WI38 (cell line): ENCODE data around the gene AFAP1.

Experiments
- H3K4me3 ChIP-seq: 2 replicates; pipeline ENCODE4 v1.5.1; 2011; ENCODE audit warnings: low read depth, mild to moderate bottlenecking, control low read depth, low read length
- TF ChIP-seq, protein P1 (sequence below): IDR thresholded peaks from 2 replicates; pipeline ENCODE4 v1.5.1; 2012; ENCODE audit warnings: low read depth, mild to moderate bottlenecking, control low read depth, low read length

AFAP1 gene

GRCh38 chr4:7894677-7895181 lies 44.9 kb downstream of the AFAP1 start:
- H3K4me3 ChIP-seq, result no peak overlapping the region
- TF ChIP-seq, protein P1, sequence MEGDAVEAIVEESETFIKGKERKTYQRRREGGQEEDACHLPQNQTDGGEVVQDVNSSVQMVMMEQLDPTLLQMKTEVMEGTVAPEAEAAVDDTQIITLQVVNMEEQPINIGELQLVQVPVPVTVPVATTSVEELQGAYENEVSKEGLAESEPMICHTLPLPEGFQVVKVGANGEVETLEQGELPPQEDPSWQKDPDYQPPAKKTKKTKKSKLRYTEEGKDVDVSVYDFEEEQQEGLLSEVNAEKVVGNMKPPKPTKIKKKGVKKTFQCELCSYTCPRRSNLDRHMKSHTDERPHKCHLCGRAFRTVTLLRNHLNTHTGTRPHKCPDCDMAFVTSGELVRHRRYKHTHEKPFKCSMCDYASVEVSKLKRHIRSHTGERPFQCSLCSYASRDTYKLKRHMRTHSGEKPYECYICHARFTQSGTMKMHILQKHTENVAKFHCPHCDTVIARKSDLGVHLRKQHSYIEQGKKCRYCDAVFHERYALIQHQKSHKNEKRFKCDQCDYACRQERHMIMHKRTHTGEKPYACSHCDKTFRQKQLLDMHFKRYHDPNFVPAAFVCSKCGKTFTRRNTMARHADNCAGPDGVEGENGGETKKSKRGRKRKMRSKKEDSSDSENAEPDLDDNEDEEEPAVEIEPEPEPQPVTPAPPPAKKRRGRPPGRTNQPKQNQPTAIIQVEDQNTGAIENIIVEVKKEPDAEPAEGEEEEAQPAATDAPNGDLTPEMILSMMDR, result no peak

DNA sequence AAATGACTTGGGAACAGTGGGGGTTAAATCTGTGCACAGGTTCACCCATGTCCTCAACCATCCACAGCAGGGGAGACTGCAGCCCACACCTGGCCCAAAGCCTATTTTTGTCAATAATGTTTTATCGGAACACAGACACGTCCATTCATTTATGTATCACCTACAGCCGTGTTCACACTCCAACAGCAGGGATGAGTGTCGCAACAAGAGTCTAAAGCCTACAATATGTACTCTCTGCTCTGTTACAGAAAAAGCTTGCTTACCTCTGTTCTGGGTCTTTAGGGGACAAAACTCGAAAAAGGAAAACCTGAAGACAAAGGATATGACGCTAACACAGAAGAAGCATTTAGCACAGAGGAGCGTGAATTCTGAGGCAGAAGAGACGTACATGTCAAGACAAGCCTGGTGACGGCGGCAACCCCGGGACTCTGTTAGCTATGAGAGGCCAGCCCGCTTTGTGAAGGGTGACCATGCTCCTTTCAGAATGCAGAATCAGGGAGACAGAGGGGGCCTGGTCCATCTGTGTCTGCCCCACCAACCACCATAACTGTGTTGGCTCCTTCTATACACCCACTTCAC lies 45.5 kb downstream of the AFAP1 start:
- no peak overlapping the region for H3K4me3 ChIP-seq
- TF ChIP-seq, protein P1, result no peak

DNA sequence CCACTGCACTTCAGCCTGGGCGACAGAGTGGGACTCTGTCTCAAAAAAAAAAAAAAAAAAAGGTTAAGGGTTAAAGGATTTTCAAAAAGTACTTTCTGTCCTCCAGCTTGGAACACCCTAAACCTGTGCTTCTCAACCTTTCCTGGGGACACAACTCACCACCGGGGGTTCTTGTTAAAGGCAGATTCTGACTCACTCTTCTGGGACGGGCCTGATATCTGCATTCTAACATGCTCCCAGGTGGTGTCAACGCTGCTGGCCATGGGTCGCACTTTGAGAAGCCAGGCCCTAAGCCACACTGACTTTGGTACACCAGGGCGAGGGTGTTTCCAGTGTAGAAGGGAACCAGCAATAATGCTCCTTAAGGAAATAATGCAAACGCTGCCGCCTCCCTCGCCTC lies 46.1 kb downstream of the AFAP1 start:
- no peak overlapping the region for H3K4me3 ChIP-seq
- TF ChIP-seq, protein P1, result no peak

- peak overlapping the region; percentile 16; the same call in 1 of the 2 replicates for H3K4me3 ChIP-seq
- TF ChIP-seq, protein P1, result no peak
These were observed 47.2 kb downstream of the AFAP1 start for GRCh38 chr4:7892212-7893019.

- no peak overlapping the region for H3K4me3 ChIP-seq
- TF ChIP-seq, protein P1, result no peak
These were observed 48.8 kb downstream of the AFAP1 start for GRCh38 chr4:7890635-7891393.

DNA sequence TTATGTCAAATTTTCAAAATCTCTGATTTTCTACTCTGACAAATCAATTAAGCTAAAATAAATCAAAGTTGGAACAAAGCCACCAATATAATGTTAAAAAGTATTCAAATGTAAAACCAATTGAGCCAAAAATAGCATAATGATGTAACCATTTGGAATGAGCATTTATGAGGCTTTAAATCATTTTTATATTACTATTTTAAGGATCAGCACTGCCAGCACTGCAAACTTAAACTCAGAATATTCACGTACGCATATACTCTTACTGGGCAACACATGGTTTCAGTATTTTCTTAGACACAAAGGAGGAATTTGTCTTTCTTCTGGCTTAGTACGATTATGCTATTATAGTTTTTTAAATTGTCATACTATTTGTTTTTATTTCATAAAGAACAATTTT lies 52.2 kb downstream of the AFAP1 start:
- TF ChIP-seq, protein P1, result no peak
- no peak overlapping the region for H3K4me3 ChIP-seq
